Psoas muscle (tissue), 8 donors: Measurements from ENCODE around the gene TRIM43B. TPM values are rescaled to one million over a fixed set of nuclear protein-coding genes. Genes with fewer than 3 reads are reported as not detected.
"Not testable (repeated sequence)": the region's sequence is repeated elsewhere in the genome, so short reads cannot be mapped to it uniquely, and the experiment has no call there.

Source experiments
- ATAC-seq, 4 donors: fragments of 200-7000 bp; cut with Tn5 transposase; one replicate each; pipeline ENCODE4 v1.9.1; 2020; ENCODE audit warnings: moderate library complexity in 3 of 4, mild to moderate bottlenecking in 2 of 4
- DNase-seq, 2 donors: peaks; one replicate each; pipeline ENCODE4 v3.0.0-alpha.2; 2020
- H3K27ac ChIP-seq: fragments of 200-600 bp; one replicate; pipeline ENCODE4 v1.8.0; 2022
- H3K27me3 ChIP-seq, 3 donors: fragments of 200-600 bp in 1 of 3; one replicate each; pipeline versions ENCODE4 v1.6.1 to v1.8.0; 2013 to 2022; ENCODE audit warnings: low read length in 2 of 3, mild to moderate bottlenecking in 2 of 3, moderate library complexity in 1 of 3; ENCODE audit not compliant: insufficient read depth in 3 of 3
- H3K36me3 ChIP-seq, 2 donors: fragments of 200-600 bp in 1 of 2; one replicate each; pipeline versions ENCODE4 v1.6.1 to v1.8.0; 2013 to 2022; ENCODE audit warnings: low read depth in 1 of 2, mild to moderate bottlenecking in 1 of 2, moderate library complexity in 1 of 2; ENCODE audit not compliant: insufficient read depth in 1 of 2
- H3K4me1 ChIP-seq: fragments of 200-600 bp; one replicate; pipeline ENCODE4 v1.8.0; 2022
- H3K4me3 ChIP-seq: fragments of 200-600 bp; one replicate; pipeline ENCODE4 v1.8.0; 2022; ENCODE audit warnings: mild to moderate bottlenecking
- H3K9me3 ChIP-seq: fragments of 200-600 bp; one replicate; pipeline ENCODE4 v1.8.0; 2022
- WGBS, 3 donors: extraction: QIAGEN DNeasy Blood & Tissue Kit; methylation state at CpG; one replicate each; pipeline versions ENCODE4 v1.1.6 to v1.1.7; 2013; 5-methylcytosine and 5-hydroxymethylcytosine counted together
- intact Hi-C, 2 donors: fragments of 100-400 bp; cut with DNase I; formaldehyde crosslinking; loops; one replicate each; pipeline versions ENCODE4 v1.11.0 to v1.14.2; 2022
- polyA plus RNA-seq, 3 donors: library from polyadenylated mRNA; stranded (reverse); fragments of 200-250 nt; gene quantifications; one replicate each; pipeline ENCODE4 v1.2.3, GENCODE V29; 2013
- total RNA-seq, 4 donors: library from RNA; stranded (reverse); fragmentation: NEBNext Ultra II Directional in 2 of 4; extraction: Animal tissue kit (Norgen Biotek cat#: 25700) in 2 of 4; gene quantifications; one replicate each; pipeline versions ENCODE4 v1.2.1 to v1.2.4, GENCODE V29; 2021 to 2023
- TF ChIP-seq, protein P1 (sequence below): fragments of 200-600 bp; IDR thresholded peaks from one replicate; pipeline ENCODE4 v1.8.0; 2022; ENCODE audit warnings: antibody characterized with exemption
- donor health status: healthy with polysubstance abuse.
- donor health status: DM: no; HTN: no; CAD: no; lungs with moderate emphysema.
- donor health status: Bipolar disorder and iron deficiency.
- donor health status: healthy.
- donor health status: DM: yes; HTN: yes; CAD: no.
- donor health status: DM: no; HTN: no; CAD: no.
- donor health status: DM: no; HTN: no; CAD: no.
- donor health status: DM: yes; HTN: yes; CAD: no.

Gene TRIM43B
- total and polyA plus RNA-seq, 7 donors = not detected

DNA sequence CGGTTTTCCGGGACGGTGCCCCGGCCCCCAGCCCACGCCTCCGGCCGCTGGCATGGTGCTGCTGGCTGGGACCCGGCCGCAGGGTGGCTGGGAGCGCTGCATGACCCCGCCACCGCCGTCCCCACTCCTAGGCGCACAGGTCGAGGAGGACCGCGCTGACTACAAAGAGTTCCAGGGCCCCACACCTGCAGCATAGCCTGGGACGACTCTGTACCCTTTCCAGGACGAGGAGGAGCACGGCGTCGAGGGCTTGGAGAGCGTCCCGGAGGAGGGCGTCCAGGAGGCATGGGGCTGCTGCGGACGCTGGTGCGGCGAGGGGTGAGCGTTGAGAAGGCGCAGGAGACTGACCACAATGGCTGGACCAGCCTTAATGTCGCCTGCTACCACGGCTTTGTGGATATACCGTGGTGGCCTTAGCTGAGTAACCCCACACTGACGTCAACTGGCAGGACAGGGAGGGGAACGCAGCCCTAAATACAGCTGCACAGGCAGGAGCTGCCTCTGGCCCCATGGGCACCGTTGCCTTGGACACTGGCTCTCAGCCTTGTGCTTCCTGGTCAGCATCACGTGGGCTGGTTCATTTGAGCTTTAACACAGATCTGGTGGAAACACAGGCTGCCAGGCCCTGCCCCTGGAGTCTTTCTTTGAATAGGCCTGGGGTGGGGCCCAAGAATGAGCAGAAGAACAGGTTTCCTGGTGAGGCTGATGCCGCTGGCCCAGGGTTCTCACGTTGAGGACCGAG, 40.9 kb upstream of the TRIM43B start:
- peak overlapping the region; percentile 71 for H3K4me3 ChIP-seq
- H3K36me3 ChIP-seq = no peaks in the 10 kb centered on the region
- ATAC-seq (no peak), DNase-seq (peak; percentile 19 to 61)
- peaks cover 0 to 18% (median 0%) of the 10 kb centered on the region in 3 donors for H3K27me3 ChIP-seq
- TF ChIP-seq, protein P1, sequence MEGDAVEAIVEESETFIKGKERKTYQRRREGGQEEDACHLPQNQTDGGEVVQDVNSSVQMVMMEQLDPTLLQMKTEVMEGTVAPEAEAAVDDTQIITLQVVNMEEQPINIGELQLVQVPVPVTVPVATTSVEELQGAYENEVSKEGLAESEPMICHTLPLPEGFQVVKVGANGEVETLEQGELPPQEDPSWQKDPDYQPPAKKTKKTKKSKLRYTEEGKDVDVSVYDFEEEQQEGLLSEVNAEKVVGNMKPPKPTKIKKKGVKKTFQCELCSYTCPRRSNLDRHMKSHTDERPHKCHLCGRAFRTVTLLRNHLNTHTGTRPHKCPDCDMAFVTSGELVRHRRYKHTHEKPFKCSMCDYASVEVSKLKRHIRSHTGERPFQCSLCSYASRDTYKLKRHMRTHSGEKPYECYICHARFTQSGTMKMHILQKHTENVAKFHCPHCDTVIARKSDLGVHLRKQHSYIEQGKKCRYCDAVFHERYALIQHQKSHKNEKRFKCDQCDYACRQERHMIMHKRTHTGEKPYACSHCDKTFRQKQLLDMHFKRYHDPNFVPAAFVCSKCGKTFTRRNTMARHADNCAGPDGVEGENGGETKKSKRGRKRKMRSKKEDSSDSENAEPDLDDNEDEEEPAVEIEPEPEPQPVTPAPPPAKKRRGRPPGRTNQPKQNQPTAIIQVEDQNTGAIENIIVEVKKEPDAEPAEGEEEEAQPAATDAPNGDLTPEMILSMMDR = no peak
- no peak overlapping the region for H3K27ac ChIP-seq
- no peaks in the 10 kb centered on the region for H3K9me3 ChIP-seq
- intact Hi-C loops = no loop called here
- H3K4me1 ChIP-seq = no peaks in the 10 kb centered on the region
- WGBS, 3 donors = 70 to 75% (median 75%) methylated on average over 41 of the region's 41 CpGs

DNA sequence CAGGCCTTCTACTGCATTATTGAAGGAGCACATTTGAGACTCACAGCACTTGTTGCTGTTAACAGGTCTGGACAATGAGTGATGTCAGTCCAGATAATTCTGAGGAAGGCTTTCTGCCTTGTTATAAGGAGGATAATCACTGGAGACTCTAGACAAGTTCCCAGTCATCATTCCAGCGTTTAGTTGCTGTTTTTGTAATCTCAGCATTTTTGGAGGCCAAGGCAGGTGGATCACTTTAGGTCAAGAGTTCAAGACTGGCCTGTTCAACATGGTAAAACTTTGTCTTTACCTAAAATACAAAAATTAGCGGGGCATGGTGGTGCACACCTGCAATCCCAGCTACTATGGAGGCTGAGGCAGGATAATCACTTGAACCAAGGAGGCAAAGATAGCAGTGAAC, 39.6 kb upstream of the TRIM43B start:
- WGBS, 3 donors = 76 to 81% (median 79%) methylated on average over 2 of the region's 2 CpGs
- peaks cover 0 to 18% (median 0%) of the 10 kb centered on the region in 3 donors for H3K27me3 ChIP-seq
- TF ChIP-seq, protein P1 = no peak
- H3K27ac ChIP-seq = no peak overlapping the region
- H3K36me3 ChIP-seq = no peaks in the 10 kb centered on the region
- DNase-seq (no peak), ATAC-seq (no peak)
- no peaks in the 10 kb centered on the region for H3K9me3 ChIP-seq
- intact Hi-C loops = no loop called here
- no peak overlapping the region for H3K4me3 ChIP-seq
- no peaks in the 10 kb centered on the region for H3K4me1 ChIP-seq

DNA sequence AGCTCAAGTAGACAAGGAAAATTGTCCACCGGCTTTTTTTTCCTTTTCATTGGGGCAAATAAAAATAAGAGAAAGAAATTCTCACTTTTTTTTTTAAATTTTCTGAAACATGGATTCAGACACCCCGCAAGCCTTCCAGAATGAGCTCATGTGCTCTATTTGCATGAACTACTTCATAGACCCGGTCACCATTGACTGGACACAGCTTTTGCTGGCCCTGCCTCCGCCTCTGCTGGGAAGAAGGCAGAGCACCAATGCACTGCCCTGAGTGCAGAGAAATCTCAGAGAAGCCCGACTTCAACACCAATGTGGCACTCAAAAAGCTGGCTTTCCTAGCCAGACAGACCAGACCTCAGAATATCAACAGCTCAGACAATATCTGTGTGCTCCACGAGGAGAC, 30.2 kb upstream of the TRIM43B start:
- 72 to 81% (median 79%) methylated on average over 6 of the region's 6 CpGs for WGBS, 3 donors
- TF ChIP-seq, protein P1 = no peak
- ATAC-seq = no peak

DNA sequence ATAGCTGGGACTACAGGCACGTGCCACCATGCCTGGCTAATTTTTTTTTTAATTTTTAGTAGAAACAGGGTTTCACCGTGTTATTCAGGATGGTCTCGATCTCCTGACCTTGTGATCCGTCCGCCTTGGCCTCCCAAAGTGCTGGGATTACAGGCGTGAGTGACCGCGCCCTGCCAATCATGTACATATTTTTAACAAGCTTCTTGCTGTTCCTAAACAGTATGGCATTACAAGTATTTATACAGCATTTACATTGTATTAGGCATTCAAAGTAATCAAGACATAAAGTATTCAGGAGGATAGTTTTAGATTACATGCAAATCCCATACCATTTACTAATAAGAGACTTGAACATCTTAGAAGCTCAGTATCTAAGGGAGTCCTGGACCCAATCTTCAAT, 29.7 kb upstream of the TRIM43B start:
- H3K36me3 ChIP-seq, DNase-seq, H3K4me3 ChIP-seq, H3K27me3 ChIP-seq, intact Hi-C loops, ATAC-seq, H3K4me1 ChIP-seq, H3K9me3 ChIP-seq, H3K27ac ChIP-seq: not testable (repeated sequence)
- 87 to 89% (median 88%) methylated on average over 8 of the region's 8 CpGs for WGBS, 3 donors

More for the DNA sequence above, 30.2 kb upstream of the TRIM43B start:
- intact Hi-C loops = no loop called here
- Histone ChIP-seq H3K27me3 (no peaks in the 10 kb centered on the region), H3K9me3 (no peaks in the 10 kb centered on the region), H3K27ac (no peak overlapping the region), H3K4me3 (no peak overlapping the region), H3K36me3 (no peaks in the 10 kb centered on the region), H3K4me1 (no peaks in the 10 kb centered on the region)
- DNase-seq = no peak

DNA sequence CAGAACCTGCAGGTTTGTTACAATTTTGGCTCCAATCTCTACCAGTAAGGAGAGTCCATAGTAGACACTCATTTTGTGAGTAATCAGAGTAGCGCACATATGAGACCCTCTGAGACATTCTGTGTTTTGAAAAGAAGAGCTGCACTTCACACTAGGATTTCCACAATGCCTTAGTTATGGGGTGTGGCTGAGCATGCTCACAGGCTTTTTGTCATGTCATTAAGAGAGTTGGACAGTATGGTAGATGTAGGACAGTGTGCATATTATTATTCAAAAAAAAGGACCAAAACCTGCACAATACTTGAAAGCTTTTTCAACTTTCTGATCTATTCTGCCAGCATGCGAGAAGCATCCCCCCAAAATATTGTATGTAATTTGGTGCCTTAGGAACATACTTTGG, 24.9 kb upstream of the TRIM43B start:
- 94 to 97% (median 96%) methylated on average over 2 of the region's 2 CpGs for whole genome bisulfite sequencing, 3 donors
- ATAC-seq = no peak
- intact Hi-C loops = no loop called here
- no peaks in the 10 kb centered on the region for H3K4me1 ChIP-seq
- no peak overlapping the region for H3K4me3 ChIP-seq
- no peak overlapping the region for H3K27ac ChIP-seq
- no peaks in the 10 kb centered on the region for H3K9me3 ChIP-seq
- H3K27me3 ChIP-seq = no peaks in the 10 kb centered on the region
- no peaks in the 10 kb centered on the region for H3K36me3 ChIP-seq
- TF ChIP-seq, protein P1 = no peak
- DNase-seq = no peak
